Thymus (tissue), 11 donors: ENCODE measurements around the gene JAM3. TPM values are rescaled to one million over a fixed set of nuclear protein-coding genes. Genes with fewer than 3 reads are reported as not detected.
"Not testable (repeated sequence)": the region's sequence is repeated elsewhere in the genome, so short reads cannot be mapped to it uniquely, and the experiment has no call there.

Source experiments
- DNase-seq, 9 donors: peaks; one replicate each; pipeline ENCODE4 v3.0.0-alpha.2; 2013; ENCODE audit warnings: low spot score in 9 of 9, low read depth in 6 of 9, missing footprints in 1 of 9
- H3K27ac ChIP-seq, 2 donors: one replicate each; pipeline ENCODE4 v1.5.1; 2013; ENCODE audit warnings: control low read depth in 1 of 2, low read depth in 1 of 2, low read length in 1 of 2, mild to moderate bottlenecking in 1 of 2, moderate library complexity in 1 of 2
- H3K27me3 ChIP-seq, 2 donors: one replicate each; pipeline ENCODE4 v1.5.1; 2013; ENCODE audit warnings: low read length in 1 of 2; ENCODE audit not compliant: control insufficient read depth in 2 of 2, insufficient read depth in 1 of 2
- H3K36me3 ChIP-seq, 2 donors: one replicate each; pipeline ENCODE4 v1.5.1; 2013; ENCODE audit warnings: low read length in 1 of 2, mild to moderate bottlenecking in 1 of 2, moderate library complexity in 1 of 2; ENCODE audit not compliant: control insufficient read depth in 2 of 2, insufficient read depth in 2 of 2
- H3K4me1 ChIP-seq, 2 donors: one replicate each; pipeline ENCODE4 v1.5.1; 2013; ENCODE audit warnings: low read length in 2 of 2; ENCODE audit not compliant: control insufficient read depth in 2 of 2, insufficient read depth in 2 of 2
- H3K4me3 ChIP-seq, 2 donors: one replicate each; pipeline ENCODE4 v1.5.1; 2013; ENCODE audit warnings: low read length in 2 of 2, control low read depth in 1 of 2, mild to moderate bottlenecking in 1 of 2
- H3K9me3 ChIP-seq, 2 donors: one replicate each; pipeline ENCODE4 v1.5.1; 2013; ENCODE audit warnings: low read length in 1 of 2, mild to moderate bottlenecking in 1 of 2; ENCODE audit not compliant: control insufficient read depth in 2 of 2, insufficient read depth in 1 of 2
- WGBS: extraction: QIAGEN DNeasy Blood & Tissue Kit; methylation state at CpG from one replicate; pipeline ENCODE4 v1.1.7; 2013; 5-methylcytosine and 5-hydroxymethylcytosine counted together
- polyA plus RNA-seq: library from polyadenylated mRNA; stranded (reverse); fragments of 200-250 nt; gene quantifications from one replicate; pipeline ENCODE4 v1.2.3, GENCODE V29; 2013
- total RNA-seq: library from RNA; stranded (reverse); fragments of 120-200 nt; gene quantifications from one replicate; pipeline ENCODE4 v1.2.4, GENCODE V29; 2013
- donor health status: healthy.

Gene JAM3
- total and polyA plus RNA-seq, 2 donors = 15.8 to 19.3 TPM

- H3K36me3 ChIP-seq = no peaks in the 10 kb centered on the region
- 97% methylated on average over 5 of the region's 5 CpGs for WGBS
- no peak overlapping the region for H3K4me3 ChIP-seq
- H3K9me3 ChIP-seq = no peaks in the 10 kb centered on the region
- no peak overlapping the region for H3K27ac ChIP-seq
- no peaks in the 10 kb centered on the region for H3K27me3 ChIP-seq
- DNase-seq = no peak
- no peaks in the 10 kb centered on the region for H3K4me1 ChIP-seq
Measured at GRCh38 chr11:134110252-134110815, 41.5 kb downstream of the JAM3 start.

DNA sequence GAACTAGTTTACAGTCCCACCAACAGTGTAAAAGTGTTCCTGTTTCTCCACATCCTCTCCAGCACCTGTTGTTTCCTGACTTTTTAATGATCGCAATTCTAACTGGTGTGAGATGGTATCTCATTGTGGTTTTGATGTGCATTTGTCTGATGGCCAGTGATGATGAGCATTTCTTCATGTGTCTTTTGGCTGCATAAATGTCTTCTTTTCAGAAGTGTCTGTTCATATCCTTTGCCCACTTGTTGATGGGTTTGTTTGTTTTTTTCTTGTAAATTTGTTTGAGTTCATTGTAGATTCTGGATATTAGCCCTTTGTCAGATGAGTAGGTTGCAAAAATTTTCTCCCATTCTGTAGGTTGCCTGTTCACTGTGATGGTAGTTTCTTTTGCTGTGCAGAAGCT lies 44.9 kb downstream of the JAM3 start:
- DNase-seq, H3K27me3 ChIP-seq, H3K27ac ChIP-seq, H3K9me3 ChIP-seq, H3K36me3 ChIP-seq, H3K4me3 ChIP-seq, H3K4me1 ChIP-seq: not testable (repeated sequence)
- 92% methylated on average over 1 of the region's 1 CpG for WGBS

- DNase-seq = no peak
- H3K9me3 ChIP-seq = no peaks in the 10 kb centered on the region
- H3K36me3 ChIP-seq = no peaks in the 10 kb centered on the region
- H3K4me3 ChIP-seq = no peak overlapping the region
- no peak overlapping the region for H3K27ac ChIP-seq
- 98% methylated on average over 1 of the region's 1 CpG for WGBS
- no peaks in the 10 kb centered on the region for H3K4me1 ChIP-seq
- H3K27me3 ChIP-seq = no peaks in the 10 kb centered on the region
Measured at GRCh38 chr11:134116210-134116609, 47.3 kb downstream of the JAM3 start.

- no peaks in the 10 kb centered on the region for H3K9me3 ChIP-seq
- no peak overlapping the region for H3K4me3 ChIP-seq
- no peaks in the 10 kb centered on the region for H3K36me3 ChIP-seq
- no peaks in the 10 kb centered on the region for H3K4me1 ChIP-seq
- no peak for DNase-seq
- H3K27ac ChIP-seq = no peak overlapping the region
- H3K27me3 ChIP-seq = no peaks in the 10 kb centered on the region
Measured at GRCh38 chr11:134118006-134118405, 49.1 kb downstream of the JAM3 start.

- Histone ChIP-seq H3K36me3 (no peaks in the 10 kb centered on the region), H3K27ac (no peak overlapping the region), H3K4me3 (no peak overlapping the region), H3K27me3 (peaks cover 0 to 3% of the 10 kb centered on the region in 2 donors), H3K9me3 (no peaks in the 10 kb centered on the region), H3K4me1 (no peaks in the 10 kb centered on the region)
- DNase-seq = no peak
- 60% methylated on average over 3 of the region's 3 CpGs for WGBS
Measured at GRCh38 chr11:134119094-134119493, 50.2 kb downstream of the JAM3 start.

- DNase-seq = no peak
- H3K4me3 ChIP-seq = no peak overlapping the region
- H3K27ac ChIP-seq = peak overlapping the region; percentile 15 to 52
- no peaks in the 10 kb centered on the region for H3K9me3 ChIP-seq
- WGBS = 92% methylated on average over 13 of the region's 13 CpGs
- H3K36me3 ChIP-seq = no peaks in the 10 kb centered on the region
- peaks cover 0 to 13% of the 10 kb centered on the region in 2 donors for H3K27me3 ChIP-seq
- H3K4me1 ChIP-seq = peaks cover 4 to 7% of the 10 kb centered on the region in 2 donors
Measured at GRCh38 chr11:134120143-134120850, 51.4 kb downstream of the JAM3 start.

GRCh38 chr11:134120921-134121526 lies 52.2 kb downstream of the JAM3 start:
- WGBS = 60% methylated on average over 9 of the region's 9 CpGs
- Histone ChIP-seq H3K4me3 (no peak overlapping the region), H3K36me3 (no peaks in the 10 kb centered on the region), H3K27ac (peak overlapping the region; percentile 53 to 70), H3K4me1 (peaks cover 4 to 7% of the 10 kb centered on the region in 2 donors), H3K9me3 (no peaks in the 10 kb centered on the region), H3K27me3 (peaks cover 0 to 15% of the 10 kb centered on the region in 2 donors)
- no peak for DNase-seq

GRCh38 chr11:134124660-134125451 lies 56.0 kb downstream of the JAM3 start:
- peak in 3 of 9 donors; percentile 11 to 41 (median 17) for DNase-seq
- H3K27me3 ChIP-seq = peaks cover 0 to 15% of the 10 kb centered on the region in 2 donors
- H3K4me1 ChIP-seq = peaks cover 4 to 7% of the 10 kb centered on the region in 2 donors
- WGBS = 8% methylated on average over 54 of the region's 54 CpGs
- H3K36me3 ChIP-seq = no peaks in the 10 kb centered on the region
- peaks cover 0 to 3% of the 10 kb centered on the region in 2 donors for H3K9me3 ChIP-seq
- no peak overlapping the region for H3K27ac ChIP-seq
- peak overlapping the region in 1 of 2 donors; percentile 21 for H3K4me3 ChIP-seq

DNA sequence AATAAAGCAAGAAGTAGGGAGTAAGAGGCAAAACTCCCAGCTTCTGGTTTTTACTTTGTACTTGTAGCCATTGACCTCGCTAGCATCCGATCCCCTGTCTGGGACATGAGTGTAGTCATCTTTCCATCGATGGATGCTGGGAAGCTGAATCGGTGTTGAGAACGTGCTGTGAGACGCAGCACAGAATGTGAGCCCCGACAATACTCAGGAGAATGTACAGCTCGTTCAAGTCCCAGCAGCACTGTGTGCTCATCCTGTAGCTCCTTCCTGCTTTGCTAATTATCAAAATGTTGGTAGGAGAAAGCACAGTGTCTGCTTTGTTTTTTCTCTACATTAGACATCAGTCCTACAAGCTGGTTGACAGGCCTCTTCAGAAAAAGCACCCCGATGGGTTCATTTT lies 56.6 kb downstream of the JAM3 start:
- Histone ChIP-seq H3K9me3 (peaks cover 0 to 3% of the 10 kb centered on the region in 2 donors), H3K4me1 (peaks cover 4 to 7% of the 10 kb centered on the region in 2 donors), H3K36me3 (no peaks in the 10 kb centered on the region), H3K27ac (no peak overlapping the region), H3K27me3 (peaks cover 0 to 15% of the 10 kb centered on the region in 2 donors), H3K4me3 (no peak overlapping the region)
- DNase-seq = no peak
- 93% methylated on average over 9 of the region's 9 CpGs for WGBS
